DOHH2 (cell line): ENCODE data around the gene DNAAF5.

Experiments used
- H3F3A ChIP-seq: fragments of 200-600 bp; sonication (generic), shearing (Covaris generic); 2 replicates; pipeline ENCODE4 v1.6.0; 2016; ENCODE audit warnings: antibody characterized with exemption, mild to moderate bottlenecking; ENCODE audit not compliant: control insufficient read depth, insufficient read depth
- H3K27ac ChIP-seq: fragments of 200-600 bp; sonication (generic); 2 replicates; pipeline ENCODE4 v1.5.1; 2014; ENCODE audit warnings: low read depth, mild to moderate bottlenecking, low read length, moderate library complexity
- H3K27me3 ChIP-seq: fragments of 200-600 bp; sonication (generic); 2 replicates; pipeline ENCODE4 v1.6.1; 2014; ENCODE audit warnings: mild to moderate bottlenecking, low read length, mixed read lengths; ENCODE audit not compliant: control insufficient read depth
- H3K36me3 ChIP-seq: fragments of 200-600 bp; sonication (generic); 2 replicates; pipeline ENCODE4 v1.6.1; 2014; ENCODE audit warnings: mild to moderate bottlenecking, low read length, moderate library complexity, mixed read lengths; ENCODE audit not compliant: control insufficient read depth
- H3K4me1 ChIP-seq: fragments of 200-600 bp; sonication (generic); 2 replicates; pipeline ENCODE4 v1.6.1; 2014; ENCODE audit warnings: mild to moderate bottlenecking, low read length, mixed read lengths; ENCODE audit not compliant: control insufficient read depth
- H3K4me2 ChIP-seq: fragments of 200-600 bp; sonication (generic); 2 replicates; pipeline ENCODE4 v1.6.0; 2014; ENCODE audit warnings: mild to moderate bottlenecking, low read length, moderate library complexity
- H3K4me3 ChIP-seq: fragments of 200-600 bp; sonication (generic); 2 replicates; pipeline ENCODE4 v1.5.1; 2014; ENCODE audit warnings: mild to moderate bottlenecking, low read length, mixed read lengths
- H3K79me2 ChIP-seq: fragments of 200-600 bp; sonication (generic); 2 replicates; pipeline ENCODE4 v1.6.1; 2014; ENCODE audit warnings: mild to moderate bottlenecking, low read length, mixed read lengths; ENCODE audit not compliant: control insufficient read depth
- H3K9me2 ChIP-seq: fragments of 200-600 bp; sonication (generic); replicated peaks from 2 replicates; pipeline ENCODE4 v1.6.1; 2014; ENCODE audit warnings: mild to moderate bottlenecking, low read length, mixed read lengths; ENCODE audit not compliant: control insufficient read depth
- H3K9me3 ChIP-seq: fragments of 200-600 bp; sonication (generic); 2 replicates; pipeline ENCODE4 v1.6.1; 2014; ENCODE audit warnings: antibody characterized with exemption, low read length, mixed read lengths; ENCODE audit not compliant: control insufficient read depth, insufficient read depth
- H4K20me1 ChIP-seq: fragments of 200-600 bp; sonication (generic); 2 replicates; pipeline ENCODE4 v1.6.0; 2014; ENCODE audit warnings: low read depth, mild to moderate bottlenecking, antibody characterized with exemption, low read length, moderate library complexity; ENCODE audit not compliant: control insufficient read depth, insufficient read depth
- EZH2phosphoT487 ChIP-seq: fragments of 200-600 bp; sonication (generic); IDR thresholded peaks from 2 replicates; pipeline ENCODE4 v1.6.1; 2017; ENCODE audit warnings: borderline replicate concordance, mild to moderate bottlenecking, antibody characterized with exemption, low read length, moderate library complexity, mixed read lengths
- TF ChIP-seq, protein P1 (sequence below): fragments of 200-600 bp; sonication (generic); IDR thresholded peaks from one replicate; pipeline ENCODE4 v1.5.1; 2014; ENCODE audit warnings: antibody characterized with exemption, mild to moderate bottlenecking, low read depth, low read length; ENCODE audit not compliant: poor library complexity, severe bottlenecking

The DNAAF5 gene

DNA sequence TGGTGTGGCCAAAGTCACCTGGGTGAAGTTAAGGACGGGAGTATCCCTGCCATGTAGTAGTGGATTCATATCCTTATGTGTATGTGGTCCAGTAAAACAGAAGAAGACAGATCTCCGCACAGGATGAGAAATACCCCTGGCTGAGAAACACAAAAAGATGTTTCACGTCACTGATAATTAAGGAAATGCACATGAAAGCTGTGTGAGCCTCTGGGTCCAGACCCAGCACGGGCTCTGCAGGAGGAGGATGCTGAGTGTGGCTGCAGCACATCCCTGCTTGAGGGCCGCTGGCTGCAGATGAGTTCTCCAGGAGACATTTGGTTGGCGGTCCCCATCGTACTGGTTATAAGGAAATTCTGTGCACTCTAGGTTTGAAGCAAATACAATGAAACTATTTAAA, 97.6 kb downstream of the DNAAF5 start:
- Histone ChIP-seq H4K20me1 (peaks cover 31% of the 10 kb centered on the region), H3K4me2 (no peak overlapping the region), H3K9me3 (no peaks in the 10 kb centered on the region), H3K9me2 (no peaks in the 10 kb centered on the region), H3K4me3 (no peak overlapping the region), H3K79me2 (peaks cover 100% of the 10 kb centered on the region), H3K27ac (no peak overlapping the region), H3K27me3 (no peaks in the 10 kb centered on the region), H3F3A (no peaks in the 10 kb centered on the region), H3K36me3 (peaks cover 32% of the 10 kb centered on the region), H3K4me1 (peaks cover 21% of the 10 kb centered on the region)
- TF ChIP-seq, protein P1, sequence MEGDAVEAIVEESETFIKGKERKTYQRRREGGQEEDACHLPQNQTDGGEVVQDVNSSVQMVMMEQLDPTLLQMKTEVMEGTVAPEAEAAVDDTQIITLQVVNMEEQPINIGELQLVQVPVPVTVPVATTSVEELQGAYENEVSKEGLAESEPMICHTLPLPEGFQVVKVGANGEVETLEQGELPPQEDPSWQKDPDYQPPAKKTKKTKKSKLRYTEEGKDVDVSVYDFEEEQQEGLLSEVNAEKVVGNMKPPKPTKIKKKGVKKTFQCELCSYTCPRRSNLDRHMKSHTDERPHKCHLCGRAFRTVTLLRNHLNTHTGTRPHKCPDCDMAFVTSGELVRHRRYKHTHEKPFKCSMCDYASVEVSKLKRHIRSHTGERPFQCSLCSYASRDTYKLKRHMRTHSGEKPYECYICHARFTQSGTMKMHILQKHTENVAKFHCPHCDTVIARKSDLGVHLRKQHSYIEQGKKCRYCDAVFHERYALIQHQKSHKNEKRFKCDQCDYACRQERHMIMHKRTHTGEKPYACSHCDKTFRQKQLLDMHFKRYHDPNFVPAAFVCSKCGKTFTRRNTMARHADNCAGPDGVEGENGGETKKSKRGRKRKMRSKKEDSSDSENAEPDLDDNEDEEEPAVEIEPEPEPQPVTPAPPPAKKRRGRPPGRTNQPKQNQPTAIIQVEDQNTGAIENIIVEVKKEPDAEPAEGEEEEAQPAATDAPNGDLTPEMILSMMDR: no peak
- no peak for TF ChIP-seq EZH2phosphoT487

DNA sequence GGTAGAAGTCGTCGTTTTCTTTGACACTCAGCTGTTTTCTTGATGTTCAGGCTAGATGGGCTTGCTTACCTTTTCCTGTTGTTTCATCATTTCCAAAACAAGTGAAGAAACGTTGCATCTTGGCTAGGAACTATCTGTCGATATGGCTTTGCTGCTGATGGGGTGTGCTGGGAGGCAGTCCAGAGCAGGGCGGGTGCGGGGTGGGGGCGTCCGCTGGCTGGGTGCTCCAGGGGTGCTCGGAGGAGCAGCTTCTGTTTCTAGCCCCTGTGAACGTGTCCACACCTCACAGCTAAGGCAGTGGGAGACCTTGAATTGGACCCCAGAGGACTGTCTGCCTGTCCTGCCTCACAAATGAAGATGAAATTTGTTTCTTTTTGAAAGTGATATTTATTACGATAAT, 98.2 kb downstream of the DNAAF5 start:
- Histone ChIP-seq H3K9me2 (no peaks in the 10 kb centered on the region), H3K9me3 (no peaks in the 10 kb centered on the region), H3K4me1 (peaks cover 15% of the 10 kb centered on the region), H3K36me3 (peaks cover 32% of the 10 kb centered on the region), H3F3A (no peaks in the 10 kb centered on the region), H3K27me3 (no peaks in the 10 kb centered on the region), H3K79me2 (peaks cover 100% of the 10 kb centered on the region), H3K27ac (no peak overlapping the region), H3K4me3 (no peak overlapping the region), H4K20me1 (peaks cover 31% of the 10 kb centered on the region), H3K4me2 (no peak overlapping the region)
- TF ChIP-seq, protein P1: no peak
- TF ChIP-seq EZH2phosphoT487: no peak

DNA sequence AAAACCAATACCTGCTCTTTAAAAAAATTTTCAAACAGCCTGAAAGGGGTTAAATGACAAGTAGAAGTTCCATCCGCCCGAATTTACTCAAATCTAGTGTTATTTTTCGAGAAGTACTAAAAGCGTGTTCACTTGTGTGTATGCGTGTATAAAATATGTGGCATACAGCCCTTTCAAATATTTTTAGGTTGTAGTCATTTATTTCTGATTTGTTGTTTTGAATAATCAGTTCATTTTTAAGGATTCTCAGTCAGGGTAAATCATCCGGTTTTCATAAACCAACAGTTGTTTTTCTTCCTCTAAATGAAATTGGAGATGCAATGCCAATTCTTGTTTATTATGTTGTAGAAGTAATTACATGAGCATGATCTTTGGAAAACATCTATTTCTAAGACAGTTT, 98.9 kb downstream of the DNAAF5 start:
- TF ChIP-seq, protein P1: no peak
- no peak for TF ChIP-seq EZH2phosphoT487
- no peak overlapping the region for H3K27ac ChIP-seq

More for the DNA sequence above, 98.9 kb downstream of the DNAAF5 start:
- Histone ChIP-seq H3K4me3 (no peak overlapping the region), H3K79me2 (peaks cover 100% of the 10 kb centered on the region), H3K36me3 (peaks cover 29% of the 10 kb centered on the region), H3K9me3 (no peaks in the 10 kb centered on the region), H3K4me2 (no peak overlapping the region), H4K20me1 (peaks cover 31% of the 10 kb centered on the region), H3K4me1 (peaks cover 13% of the 10 kb centered on the region), H3F3A (no peaks in the 10 kb centered on the region), H3K27me3 (no peaks in the 10 kb centered on the region), H3K9me2 (no peaks in the 10 kb centered on the region)
